Activated naive CD8-positive, alpha-beta T cell treated with anti-CD3 and anti-CD28 coated beads, Interleukin-2, amount 10 ng/mL, durations not matched to agents 7 days and 5 days (primary cell): ENCODE results near the gene LRRC10B. TPM values are rescaled to one million over a fixed set of nuclear protein-coding genes. Genes with fewer than 3 reads are reported as not detected.

Experiments
- ATAC-seq: fragments of 150-1000 bp; cut with Tn5 transposase; one replicate; pipeline ENCODE4 v1.10.0; 2021; ENCODE audit warnings: low read depth, moderate library complexity
- POLR2A ChIA-PET: fragments of 350-600 bp; sonication (Branson Sonifier 250); formaldehyde crosslinking; loops from one replicate; lab custom pipeline; 2021; ENCODE audit warnings: antibody characterized with exemption; lab: Charles Lee
- DNase-seq: peaks from one replicate; pipeline ENCODE4 v3.0.0; 2021
- H3K27ac Mint-ChIP-seq: one replicate; pipeline ENCODE4 v1.8.0; 2022; ENCODE audit warnings: mild to moderate bottlenecking, mixed read lengths
- H3K27me3 Mint-ChIP-seq: one replicate; pipeline ENCODE4 v1.8.0; 2022; ENCODE audit warnings: mild to moderate bottlenecking, moderate library complexity, mixed read lengths
- H3K36me3 Mint-ChIP-seq: one replicate; pipeline ENCODE4 v1.8.0; 2021; ENCODE audit warnings: mild to moderate bottlenecking, mixed read lengths
- H3K4me1 Mint-ChIP-seq: one replicate; pipeline ENCODE4 v1.8.0; 2021; ENCODE audit warnings: mixed read lengths
- H3K4me3 Mint-ChIP-seq: one replicate; pipeline ENCODE4 v1.8.0; 2022; ENCODE audit warnings: mild to moderate bottlenecking, moderate library complexity, mixed read lengths
- H3K9me3 Mint-ChIP-seq: one replicate; pipeline ENCODE4 v1.8.0; 2021; ENCODE audit warnings: mixed read lengths
- total RNA-seq, 2 experiments: library from RNA; stranded (reverse); gene quantifications; one replicate each; pipeline ENCODE4 v1.2.3, GENCODE V29; 2021

Gene LRRC10B
- total RNA-seq, 2 experiments from 2014 or later, result not detected

DNA sequence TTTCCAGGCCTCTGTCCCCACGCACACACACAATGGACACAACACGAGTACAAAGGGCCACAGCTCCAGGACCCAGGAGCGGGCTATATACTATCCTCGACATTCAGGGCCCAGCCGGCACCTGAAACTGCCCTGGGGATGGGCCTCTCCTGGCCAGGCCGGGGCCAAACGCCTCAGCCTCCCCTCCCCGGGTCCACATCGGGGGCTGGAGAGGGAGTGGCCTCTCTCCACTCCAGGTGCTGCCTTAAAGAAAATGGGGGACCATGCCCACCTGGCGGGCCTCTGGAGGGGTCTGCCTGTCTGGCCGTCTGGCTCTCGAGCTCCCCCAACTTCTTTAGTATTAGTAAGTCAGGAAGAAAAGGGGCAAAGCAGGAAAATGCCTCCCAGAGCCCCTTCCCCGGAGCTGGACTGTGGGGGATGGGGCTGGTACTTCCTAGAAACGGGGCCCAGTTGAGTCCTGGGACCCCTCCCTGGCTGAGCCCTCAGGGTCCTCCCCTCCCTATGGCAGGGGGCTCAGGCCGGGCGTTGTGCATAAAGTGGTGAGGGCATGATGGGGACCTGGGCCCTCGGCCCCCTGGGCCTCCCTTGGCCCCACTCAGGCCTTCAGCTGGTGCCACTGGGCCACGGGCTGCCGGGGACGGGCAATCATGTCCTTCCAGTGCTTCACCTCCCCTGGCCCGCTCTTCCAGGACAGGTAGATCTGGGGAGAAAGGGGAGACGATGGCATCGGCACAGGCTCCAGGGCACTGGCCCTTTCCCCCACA lies 9.7 kb downstream of the LRRC10B start:
- no peak for DNase-seq
- peaks cover 4% of the 10 kb centered on the region for H3K4me1 Mint-ChIP-seq
- no peaks in the 10 kb centered on the region for H3K9me3 Mint-ChIP-seq
- POLR2A ChIA-PET, result no interaction called here
- H3K27me3 Mint-ChIP-seq, result peaks cover 14% of the 10 kb centered on the region
- no peak overlapping the region for H3K4me3 Mint-ChIP-seq
- no peak for ATAC-seq
- no peak overlapping the region for H3K27ac Mint-ChIP-seq
- H3K36me3 Mint-ChIP-seq, result no peaks in the 10 kb centered on the region

DNA sequence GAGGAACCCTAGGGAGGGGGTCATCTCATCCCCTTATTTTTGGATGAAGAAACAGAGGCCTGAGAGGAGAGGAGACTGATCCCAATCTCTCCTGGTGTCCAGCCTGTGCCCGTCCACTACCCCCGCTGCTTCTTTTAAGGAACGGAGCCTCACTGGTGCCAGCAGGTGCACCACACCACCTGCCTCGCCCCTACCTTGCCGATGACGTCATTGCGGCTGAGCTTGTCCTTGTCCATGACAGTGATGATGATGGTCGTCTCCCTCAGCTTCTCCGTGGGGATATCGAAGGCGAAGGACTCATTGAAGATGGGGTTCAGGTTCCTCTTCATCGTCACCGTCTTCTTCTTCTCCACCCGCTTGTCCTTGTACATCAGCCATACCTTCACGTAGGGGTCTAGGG lies 14.3 kb downstream of the LRRC10B start:
- H3K4me1 Mint-ChIP-seq, result no peaks in the 10 kb centered on the region
- no peak overlapping the region for H3K27ac Mint-ChIP-seq
- no peaks in the 10 kb centered on the region for H3K36me3 Mint-ChIP-seq
- POLR2A ChIA-PET, result no interaction called here
- DNase-seq, result no peak
- H3K27me3 Mint-ChIP-seq, result peaks cover 2% of the 10 kb centered on the region
- no peak for ATAC-seq
- no peak overlapping the region for H3K4me3 Mint-ChIP-seq
- H3K9me3 Mint-ChIP-seq, result no peaks in the 10 kb centered on the region

DNA sequence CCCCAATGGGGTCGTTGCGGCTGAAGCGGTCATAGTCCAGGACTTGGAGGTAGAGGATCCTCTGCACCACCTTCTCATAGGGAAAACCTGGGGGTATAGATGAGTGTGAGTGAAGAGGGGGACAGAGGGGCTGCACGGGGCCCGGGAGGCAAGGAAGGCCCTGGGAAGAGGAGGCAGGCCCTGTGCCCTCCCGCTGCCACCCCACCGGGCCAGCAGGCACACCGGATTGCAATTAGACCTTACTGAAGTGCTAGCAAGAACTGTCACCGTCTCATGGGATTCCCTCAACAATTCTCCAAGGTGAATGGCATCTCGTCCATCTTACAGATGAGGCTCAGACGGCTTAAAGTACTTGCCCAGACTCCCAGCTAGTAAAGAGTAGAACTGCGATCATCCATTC lies 15.9 kb downstream of the LRRC10B start:
- POLR2A ChIA-PET, result no interaction called here
- Mint-ChIP-seq H3K9me3 (no peaks in the 10 kb centered on the region), H3K27ac (no peak overlapping the region), H3K4me1 (no peaks in the 10 kb centered on the region), H3K4me3 (no peak overlapping the region), H3K27me3 (peaks cover 2% of the 10 kb centered on the region), H3K36me3 (no peaks in the 10 kb centered on the region)
- no peak for ATAC-seq
- DNase-seq, result no peak

DNA sequence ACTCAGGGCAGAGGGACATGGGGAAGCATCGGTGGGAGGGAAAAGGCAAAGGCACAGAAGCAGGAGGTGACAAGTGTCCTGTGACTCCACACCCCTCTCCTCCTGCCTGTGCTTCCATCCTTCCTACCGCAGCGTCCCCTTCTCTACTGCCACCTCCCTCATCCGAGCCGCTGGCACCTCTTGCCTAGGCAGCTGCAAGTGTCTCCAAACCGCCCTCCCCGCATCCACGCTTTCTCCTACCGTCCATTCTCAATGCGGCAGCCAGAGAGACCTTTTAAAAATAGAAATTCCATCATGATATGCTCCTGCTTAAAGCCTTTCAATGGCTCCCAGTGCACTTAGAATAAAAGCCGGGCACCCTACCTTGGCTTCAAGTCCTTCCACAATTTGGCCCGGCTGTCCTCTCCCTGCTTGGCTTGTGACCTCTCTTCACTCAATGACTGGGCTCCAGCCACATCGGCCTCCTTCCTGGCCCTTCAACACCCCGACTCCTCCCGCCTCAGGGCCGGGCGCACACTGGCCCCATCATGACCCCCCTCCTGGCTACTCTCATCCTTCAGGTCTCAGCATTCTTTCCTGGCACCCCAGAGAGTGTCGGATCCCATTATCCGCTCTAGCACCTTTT lies 16.5 kb downstream of the LRRC10B start:
- no peak overlapping the region for H3K27ac Mint-ChIP-seq
- no peaks in the 10 kb centered on the region for H3K9me3 Mint-ChIP-seq
- H3K36me3 Mint-ChIP-seq, result no peaks in the 10 kb centered on the region
- DNase-seq, result no peak
- H3K4me1 Mint-ChIP-seq, result no peaks in the 10 kb centered on the region
- POLR2A ChIA-PET, result no interaction called here
- H3K27me3 Mint-ChIP-seq, result peaks cover 2% of the 10 kb centered on the region
- no peak for ATAC-seq
- H3K4me3 Mint-ChIP-seq, result no peak overlapping the region

DNA sequence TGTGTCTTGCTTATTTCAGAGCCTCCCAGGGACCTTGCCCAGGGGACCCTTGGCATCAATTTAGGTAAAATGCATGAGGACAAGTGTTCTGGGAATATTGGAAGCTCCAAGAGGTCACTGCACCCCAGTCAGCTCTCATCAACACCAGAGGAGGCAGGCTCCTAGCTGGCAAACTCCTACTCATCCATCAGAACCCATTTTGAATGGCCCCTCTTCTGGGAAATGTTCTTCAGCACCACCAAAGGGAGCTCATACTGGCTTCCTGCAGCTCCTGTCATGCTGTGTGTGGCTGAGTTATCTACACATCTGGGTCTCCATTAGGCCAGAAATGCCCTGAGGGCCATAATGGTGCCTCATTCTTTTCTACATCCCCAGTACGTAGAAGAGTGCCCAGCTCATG lies 17.7 kb downstream of the LRRC10B start:
- no peak overlapping the region for H3K27ac Mint-ChIP-seq
- no peaks in the 10 kb centered on the region for H3K36me3 Mint-ChIP-seq
- ATAC-seq (no peak), DNase-seq (no peak)
- POLR2A ChIA-PET, result no interaction called here
- H3K9me3 Mint-ChIP-seq, result no peaks in the 10 kb centered on the region
- H3K4me1 Mint-ChIP-seq, result no peaks in the 10 kb centered on the region
- no peak overlapping the region for H3K4me3 Mint-ChIP-seq
- H3K27me3 Mint-ChIP-seq, result peaks cover 6% of the 10 kb centered on the region

DNA sequence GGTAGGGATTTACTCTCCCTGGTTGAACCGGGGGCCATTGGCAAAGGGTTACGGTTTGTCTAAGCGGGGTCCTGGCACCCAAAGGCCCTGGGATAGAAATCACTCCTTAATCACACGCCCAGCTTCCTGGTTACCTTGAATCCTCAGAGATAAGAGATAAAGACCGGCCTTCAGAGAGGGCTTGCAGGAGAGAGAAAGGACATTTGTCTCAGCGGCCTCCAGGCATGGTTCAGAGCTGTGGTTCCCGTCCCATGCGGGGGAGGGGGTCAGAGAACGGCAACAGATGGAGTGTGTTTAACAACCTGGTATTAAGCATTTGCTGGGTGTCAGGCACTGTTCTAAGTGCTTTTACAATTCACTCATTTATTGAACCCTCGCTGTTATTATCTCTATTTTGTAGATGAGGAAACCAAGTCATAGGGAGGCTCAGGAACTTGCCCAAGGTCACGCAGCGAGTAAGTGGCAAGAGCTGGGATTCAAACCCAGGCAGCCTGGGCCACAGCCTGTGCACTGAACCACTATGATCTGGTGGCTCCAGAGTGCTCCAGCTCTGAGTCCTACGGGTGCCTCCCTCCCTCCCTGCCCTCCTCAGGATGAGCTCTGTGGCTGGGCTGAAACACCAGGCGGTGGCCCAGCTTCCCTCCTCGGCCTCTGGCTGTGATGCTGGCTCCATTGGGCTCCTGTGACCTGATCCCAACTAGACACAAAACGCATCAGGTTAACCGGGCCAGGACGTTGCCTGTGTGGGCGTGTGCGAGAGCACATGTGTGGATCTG lies 18.6 kb downstream of the LRRC10B start:
- Mint-ChIP-seq H3K4me3 (no peak overlapping the region), H3K36me3 (no peaks in the 10 kb centered on the region), H3K4me1 (no peaks in the 10 kb centered on the region), H3K27me3 (peaks cover 6% of the 10 kb centered on the region), H3K27ac (no peak overlapping the region), H3K9me3 (no peaks in the 10 kb centered on the region)
- POLR2A ChIA-PET, result no interaction called here
- no peak for ATAC-seq
- DNase-seq, result no peak

DNA sequence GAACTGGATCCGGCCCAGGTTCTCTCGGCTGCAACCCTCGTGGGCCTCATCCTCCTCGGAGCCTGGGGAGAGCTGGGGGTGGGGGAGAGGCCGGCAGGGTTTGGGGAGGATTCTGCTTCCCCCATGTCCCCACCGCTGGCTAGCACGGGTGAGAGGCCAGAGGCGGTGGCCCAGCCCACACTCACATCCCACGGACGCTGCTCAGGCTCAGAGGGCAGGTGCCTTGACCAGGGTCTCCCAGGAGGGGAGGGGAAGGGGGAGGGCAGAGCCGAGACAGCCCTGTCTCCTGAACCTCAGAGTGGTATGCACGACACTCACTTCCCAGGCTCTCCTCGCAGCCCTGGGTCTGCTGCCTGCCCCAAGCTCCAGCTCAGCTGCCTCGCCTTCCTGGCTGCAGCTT lies 19.6 kb downstream of the LRRC10B start:
- Mint-ChIP-seq H3K9me3 (no peaks in the 10 kb centered on the region), H3K27ac (no peak overlapping the region), H3K4me1 (no peaks in the 10 kb centered on the region), H3K27me3 (peaks cover 6% of the 10 kb centered on the region), H3K4me3 (no peak overlapping the region), H3K36me3 (no peaks in the 10 kb centered on the region)
- ATAC-seq (no peak), DNase-seq (no peak)
- POLR2A ChIA-PET, result no interaction called here

DNA sequence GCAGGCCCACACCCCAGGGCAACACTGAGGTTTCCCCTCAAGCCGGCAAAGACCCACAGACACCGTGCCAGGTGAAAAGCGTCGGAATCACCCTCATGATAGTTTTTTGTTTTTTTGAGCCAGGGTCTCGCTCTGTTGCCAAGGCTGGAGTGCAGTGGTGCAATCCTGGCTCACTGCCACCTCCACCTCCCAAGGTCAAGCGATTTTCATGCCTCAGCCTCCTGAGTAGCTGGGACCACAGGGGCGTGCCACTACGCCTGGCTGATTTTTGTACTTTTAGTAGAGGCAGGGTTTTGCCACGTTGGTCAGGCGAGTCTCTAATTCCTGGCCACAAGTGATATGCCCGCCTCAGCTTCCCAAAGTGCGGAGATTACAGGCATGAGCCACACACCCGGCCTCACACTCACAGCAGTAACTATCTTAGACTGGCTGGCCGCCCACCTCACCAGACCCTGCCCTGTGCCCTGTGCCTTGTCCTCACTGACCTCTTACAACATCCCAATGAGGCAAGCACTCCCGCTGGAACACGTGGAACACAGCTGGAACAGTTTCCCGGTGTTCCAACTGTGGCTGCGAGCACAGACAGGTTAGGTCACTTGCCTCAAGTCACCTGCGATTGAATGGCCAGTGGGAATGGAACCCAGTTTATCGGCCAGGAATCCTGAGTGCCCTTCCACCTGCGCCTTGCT lies 21.1 kb downstream of the LRRC10B start:
- H3K4me1 Mint-ChIP-seq, result no peaks in the 10 kb centered on the region
- no peak overlapping the region for H3K27ac Mint-ChIP-seq
- H3K36me3 Mint-ChIP-seq, result no peaks in the 10 kb centered on the region
- no peak overlapping the region for H3K4me3 Mint-ChIP-seq
- DNase-seq (no peak), ATAC-seq (no peak)
- POLR2A ChIA-PET, result no interaction called here
- no peaks in the 10 kb centered on the region for H3K9me3 Mint-ChIP-seq
- peaks cover 9% of the 10 kb centered on the region for H3K27me3 Mint-ChIP-seq

DNA sequence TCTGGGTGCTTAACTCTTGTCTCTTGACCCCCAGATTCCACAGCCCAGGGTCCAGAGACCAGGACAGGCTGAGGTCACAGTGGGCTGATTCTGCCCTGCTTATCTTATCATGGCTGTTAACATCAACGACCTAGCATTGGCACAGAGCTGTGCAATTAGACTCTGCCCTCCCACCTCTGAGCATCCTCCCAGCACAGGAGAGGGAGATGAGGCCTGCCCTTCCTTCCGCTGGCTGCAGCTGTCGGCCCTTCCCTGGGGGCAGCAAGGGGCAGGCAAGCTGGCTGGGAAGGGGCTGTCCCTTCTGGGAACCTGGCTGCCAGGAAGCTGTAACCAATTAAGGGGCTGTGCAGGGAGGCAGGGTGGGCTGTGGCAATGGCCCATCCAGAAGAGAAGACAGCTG lies 22.5 kb downstream of the LRRC10B start:
- POLR2A ChIA-PET, result no interaction called here
- no peaks in the 10 kb centered on the region for H3K9me3 Mint-ChIP-seq
- H3K27me3 Mint-ChIP-seq, result peaks cover 7% of the 10 kb centered on the region
- DNase-seq, result no peak
- no peak for ATAC-seq
- no peak overlapping the region for H3K27ac Mint-ChIP-seq
- H3K4me3 Mint-ChIP-seq, result no peak overlapping the region
- H3K36me3 Mint-ChIP-seq, result no peaks in the 10 kb centered on the region
- peaks cover 2% of the 10 kb centered on the region for H3K4me1 Mint-ChIP-seq

DNA sequence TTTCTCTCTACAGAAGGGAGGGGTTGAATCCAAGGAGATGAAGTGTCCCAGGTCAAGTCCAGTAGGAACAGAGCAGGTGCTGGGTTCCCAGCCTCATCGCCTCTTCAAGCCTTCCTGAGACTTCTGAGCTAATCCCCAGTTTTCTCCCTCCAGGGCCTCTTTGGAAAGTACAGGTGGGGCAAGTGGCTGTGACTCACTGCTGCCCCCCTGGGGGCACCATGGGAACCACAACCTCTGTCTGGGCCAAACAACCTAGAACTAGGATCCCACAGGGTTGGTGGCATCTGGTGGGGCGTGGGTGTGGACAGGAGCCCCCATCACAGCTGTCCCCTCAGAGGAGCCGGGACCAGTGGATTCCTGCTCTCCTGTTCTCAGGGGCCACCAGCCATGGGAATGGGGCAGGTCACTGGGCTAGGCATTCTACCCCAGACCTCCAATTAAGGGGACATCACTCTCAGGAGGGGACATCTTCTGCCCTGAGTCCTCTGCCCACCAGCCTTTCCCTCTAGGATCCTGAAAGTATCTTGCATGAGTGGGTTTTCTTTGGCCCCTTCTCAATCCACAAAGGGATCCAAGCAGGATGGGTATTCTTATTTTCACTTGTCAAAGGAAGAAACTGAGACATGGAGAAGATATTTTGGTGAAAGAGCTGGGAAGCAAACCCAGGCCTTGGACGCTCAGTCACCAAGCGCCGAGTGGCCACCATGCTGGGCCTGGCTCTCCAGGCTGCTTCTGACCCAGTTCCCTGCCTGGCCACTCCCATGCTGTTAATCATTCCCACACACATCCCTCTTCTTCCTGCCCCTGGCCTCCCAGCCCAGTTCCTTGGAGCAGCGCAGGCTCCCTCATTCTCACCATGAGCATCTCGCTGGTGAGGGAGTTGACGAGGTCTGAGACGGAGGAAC lies 23.8 kb downstream of the LRRC10B start:
- H3K4me1 Mint-ChIP-seq, result peaks cover 2% of the 10 kb centered on the region
- POLR2A ChIA-PET, result interaction anchor here (0.7 kb wide), 1 partner anchor 60 kb away, joined by 4 read pairs; no protein-coding TSS in a partner anchor
- peak; percentile 59 for ATAC-seq

DNA sequence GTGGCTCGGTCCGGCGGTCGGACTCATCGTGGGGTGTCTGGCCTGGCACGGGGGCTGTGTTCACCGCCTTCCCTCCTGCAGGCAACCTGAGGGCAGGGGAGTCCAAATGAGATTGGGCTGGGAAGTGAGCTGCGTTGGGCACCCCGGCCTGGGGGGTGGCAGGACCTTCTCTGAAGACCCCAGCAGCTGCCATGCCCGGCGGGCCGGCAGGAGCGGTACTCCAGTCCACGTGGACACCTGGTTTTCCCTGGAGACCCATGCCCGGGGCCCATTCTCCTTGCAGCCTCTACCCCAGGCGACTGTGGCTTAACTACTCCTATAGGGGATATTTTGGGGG lies 24.5 kb downstream of the LRRC10B start:
- Mint-ChIP-seq H3K36me3 (no peaks in the 10 kb centered on the region), H3K27ac (no peak overlapping the region), H3K9me3 (no peaks in the 10 kb centered on the region), H3K4me1 (peaks cover 2% of the 10 kb centered on the region), H3K27me3 (peaks cover 7% of the 10 kb centered on the region), H3K4me3 (no peak overlapping the region)
- ATAC-seq (no peak), DNase-seq (no peak)
- POLR2A ChIA-PET, result no interaction called here

More for the DNA sequence above, 23.8 kb downstream of the LRRC10B start:
- no peaks in the 10 kb centered on the region for H3K36me3 Mint-ChIP-seq
- H3K4me3 Mint-ChIP-seq, result no peak overlapping the region
- DNase-seq, result peak; percentile 66
- no peak overlapping the region for H3K27ac Mint-ChIP-seq
- no peaks in the 10 kb centered on the region for H3K9me3 Mint-ChIP-seq
- H3K27me3 Mint-ChIP-seq, result peaks cover 7% of the 10 kb centered on the region

DNA sequence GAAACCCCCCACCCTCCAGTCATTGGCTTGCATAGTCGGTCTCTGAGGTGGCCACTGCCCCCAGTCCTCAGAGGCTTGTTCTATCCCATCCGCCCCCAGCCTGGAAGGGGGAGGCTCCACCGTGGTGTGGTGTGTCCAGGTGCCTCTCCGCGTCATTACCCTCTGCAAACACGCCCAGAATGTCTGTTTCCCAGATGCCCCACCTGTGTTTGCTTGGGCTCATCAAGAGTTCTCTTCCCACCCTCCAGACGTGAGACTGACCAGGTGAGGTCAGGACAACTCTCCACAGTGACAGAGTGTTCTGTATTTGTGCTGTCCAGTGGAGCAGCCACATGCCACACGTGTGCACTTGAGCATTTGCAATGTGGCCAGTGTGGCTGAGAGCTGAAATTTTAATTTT lies 24.9 kb downstream of the LRRC10B start:
- Mint-ChIP-seq H3K9me3 (no peaks in the 10 kb centered on the region), H3K27me3 (peaks cover 7% of the 10 kb centered on the region), H3K4me3 (no peak overlapping the region), H3K27ac (no peak overlapping the region), H3K36me3 (no peaks in the 10 kb centered on the region), H3K4me1 (peaks cover 2% of the 10 kb centered on the region)
- POLR2A ChIA-PET, result no interaction called here
- no peak for ATAC-seq
- no peak for DNase-seq
